B cell (primary cell): ENCODE measurements around the gene SHMT2. TPM values are rescaled to one million over a fixed set of nuclear protein-coding genes. Genes with fewer than 3 reads are reported as not detected.

Source experiments
- ATAC-seq: fragments of 200-7000 bp; cut with Tn5 transposase; one replicate; pipeline ENCODE4 v1.10.0; 2021; ENCODE audit warnings: low read depth, mild to moderate bottlenecking, moderate number of reproducible peaks, moderate library complexity
- CTCF ChIA-PET: fragments of 350-600 bp; sonication (Branson Sonifier 250); formaldehyde crosslinking; loops from one replicate; lab custom pipeline; 2021; ENCODE audit warnings: antibody characterized with exemption, inconsistent platforms; lab: Charles Lee
- POLR2A ChIA-PET: fragments of 350-600 bp; sonication (Branson Sonifier 250); formaldehyde crosslinking; loops from one replicate; lab custom pipeline; 2021; ENCODE audit warnings: antibody characterized with exemption; lab: Charles Lee
- DNase-seq: peaks from one replicate; pipeline ENCODE4 v3.0.0; 2013
- H2AFZ ChIP-seq: 2 replicates; pipeline ENCODE4 v1.6.1; 2012; ENCODE audit warnings: mild to moderate bottlenecking, low read depth, low read length; ENCODE audit not compliant: insufficient read depth, poor library complexity, severe bottlenecking
- H3K27ac ChIP-seq, 2 donors: 1 replicate in 1 of 2; 2 replicates in 1 of 2; pipeline ENCODE4 v1.5.1; 2012 to 2013; ENCODE audit warnings: low read length in 2 of 2, mild to moderate bottlenecking in 2 of 2, moderate library complexity in 1 of 2
- H3K27me3 ChIP-seq, 4 experiments: fragments of 200-600 bp in 1 of 4; sonication (generic) in 1 of 4; replicated peaks in 1 of 4; 1 replicate in 2 of 4; 2 replicates in 2 of 4; pipeline versions ENCODE4 v1.6.1 to v1.7.0; 2013 to 2016; ENCODE audit warnings: low read length in 3 of 4, mild to moderate bottlenecking in 2 of 4, mixed read lengths in 1 of 4, moderate library complexity in 1 of 4; ENCODE audit not compliant: insufficient read depth in 4 of 4, control insufficient read depth in 3 of 4; ENCODE audit errors: control extremely low read depth in 1 of 4
- H3K36me3 ChIP-seq, 2 experiments: replicated peaks in 1 of 2; 1 replicate in 1 of 2; 2 replicates in 1 of 2; pipeline versions ENCODE4 v1.6.1 to v1.7.1; 2013; ENCODE audit warnings: low read length in 1 of 2; ENCODE audit not compliant: insufficient read depth in 2 of 2, control insufficient read depth in 1 of 2; ENCODE audit errors: control extremely low read depth in 1 of 2, extremely low read depth in 1 of 2
- H3K4me1 ChIP-seq, 2 donors: fragments of 200-600 bp in 1 of 2; sonication (generic) in 1 of 2; 1 replicate in 1 of 2; 2 replicates in 1 of 2; pipeline versions ENCODE4 v1.5.1 to v1.6.1; 2013 to 2017; ENCODE audit warnings: low read length in 2 of 2; ENCODE audit not compliant: control insufficient read depth in 2 of 2, insufficient read depth in 2 of 2
- H3K4me2 ChIP-seq: replicated peaks from 2 replicates; pipeline ENCODE3; 2012; ENCODE audit warnings: mild to moderate bottlenecking, low read depth, low read length; ENCODE audit not compliant: poor library complexity, severe bottlenecking
- H3K4me3 ChIP-seq, 5 experiments: fragments of 200-600 bp in 1 of 5; sonication (generic) in 1 of 5; 1 replicate in 3 of 5; 2 replicates in 2 of 5; pipeline versions ENCODE4 v1.5.1 to v1.7.0; 2011 to 2016; ENCODE audit warnings: low read length in 4 of 5, mild to moderate bottlenecking in 4 of 5, low read depth in 2 of 5, control low read depth in 1 of 5, moderate library complexity in 1 of 5; ENCODE audit not compliant: insufficient read depth in 1 of 5; ENCODE audit errors: control extremely low read depth in 1 of 5, extremely low read depth in 1 of 5
- H3K79me2 ChIP-seq: fragments of 200-600 bp; sonication (generic); one replicate; pipeline ENCODE4 v1.6.0; 2016; ENCODE audit warnings: low read length; ENCODE audit not compliant: control insufficient read depth, insufficient read depth
- H3K9ac ChIP-seq: fragments of 200-600 bp; sonication (generic); 2 replicates; pipeline ENCODE4 v1.6.1; 2017; ENCODE audit warnings: mild to moderate bottlenecking, low read length, moderate library complexity
- H3K9me3 ChIP-seq, 3 donors: one replicate each; pipeline versions ENCODE4 v1.6.1 to v1.7.1; 2013; ENCODE audit warnings: low read length in 2 of 3; ENCODE audit not compliant: control insufficient read depth in 2 of 3, insufficient read depth in 1 of 3; ENCODE audit errors: control extremely low read depth in 1 of 3
- H4K20me1 ChIP-seq: 2 replicates; pipeline ENCODE4 v1.6.0; 2012; ENCODE audit warnings: mild to moderate bottlenecking, low read length; ENCODE audit not compliant: insufficient read depth, control insufficient read depth, poor library complexity, severe bottlenecking
- H3K27ac Mint-ChIP-seq: one replicate; pipeline ENCODE4 v1.8.0; 2021; ENCODE audit warnings: mixed read lengths
- H3K27me3 Mint-ChIP-seq: one replicate; pipeline ENCODE4 v1.8.0; 2021; ENCODE audit warnings: mixed read lengths
- H3K4me1 Mint-ChIP-seq: one replicate; pipeline ENCODE4 v1.8.0; 2021; ENCODE audit warnings: mixed read lengths
- H3K4me3 Mint-ChIP-seq: one replicate; pipeline ENCODE4 v1.8.0; 2021; ENCODE audit warnings: mixed read lengths
- H3K9me3 Mint-ChIP-seq: one replicate; pipeline ENCODE4 v1.8.0; 2022; ENCODE audit warnings: mixed read lengths; ENCODE audit not compliant: insufficient read depth
- EZH2 ChIP-seq: IDR thresholded peaks from 2 replicates; pipeline ENCODE4 v1.6.1; 2012; ENCODE audit warnings: borderline replicate concordance, low read depth, mild to moderate bottlenecking, moderate library complexity, low read length; ENCODE audit not compliant: insufficient read depth, poor library complexity, severe bottlenecking
- WGBS: methylation state at CpG from one replicate; pipeline ENCODE4 v1.1.5; 2013; ENCODE audit warnings: missing lambda C conversion rate; ENCODE audit not compliant: insufficient coverage; 5-methylcytosine and 5-hydroxymethylcytosine counted together
- intact Hi-C: fragments of 100-400 bp; cut with micrococcal nuclease; formaldehyde crosslinking; loops from one replicate; pipeline ENCODE4 v1.10.0; 2022
- polyA plus RNA-seq: library from polyadenylated mRNA; depleted of rRNA; stranded (reverse); fragments of >200 nt; gene quantifications from 2 replicates; pipeline ENCODE4 v1.2.3, GENCODE V29; 2012
- total RNA-seq, 2 donors: library from RNA; stranded (reverse); fragments of 120-200 nt in 1 of 2; gene quantifications; 1 replicate in 1 of 2; 2 replicates in 1 of 2; pipeline versions ENCODE4 v1.2.3 to v1.2.4, GENCODE V29; 2013 to 2022
- TF ChIP-seq, protein P1 (sequence below): fragments of 200-600 bp; IDR thresholded peaks from one replicate; pipeline ENCODE4 v1.8.0; 2022; ENCODE audit warnings: antibody characterized with exemption, mild to moderate bottlenecking

SHMT2 gene
- total and polyA plus RNA-seq, 2 donors (not counting 1 experiment from before 2014, with no cell fraction given): 166 to 236 TPM

- H3K4me1 Mint-ChIP-seq: peaks cover 92% of the 10 kb centered on the region
- intact Hi-C loops: loop anchor here (10.0 kb wide), 1 partner anchor 483 kb away; the partner anchor contains the start of gene PRIM1
- CTCF ChIA-PET: interaction anchor here (0.6 to 31.1 kb wide), 6 partner anchors 10 to 314 kb away, joined by 3 to 838 read pairs (median 5); partner anchors contain the start of genes NXPH4, SHMT2 and STAT6
- TF ChIP-seq, protein P1, sequence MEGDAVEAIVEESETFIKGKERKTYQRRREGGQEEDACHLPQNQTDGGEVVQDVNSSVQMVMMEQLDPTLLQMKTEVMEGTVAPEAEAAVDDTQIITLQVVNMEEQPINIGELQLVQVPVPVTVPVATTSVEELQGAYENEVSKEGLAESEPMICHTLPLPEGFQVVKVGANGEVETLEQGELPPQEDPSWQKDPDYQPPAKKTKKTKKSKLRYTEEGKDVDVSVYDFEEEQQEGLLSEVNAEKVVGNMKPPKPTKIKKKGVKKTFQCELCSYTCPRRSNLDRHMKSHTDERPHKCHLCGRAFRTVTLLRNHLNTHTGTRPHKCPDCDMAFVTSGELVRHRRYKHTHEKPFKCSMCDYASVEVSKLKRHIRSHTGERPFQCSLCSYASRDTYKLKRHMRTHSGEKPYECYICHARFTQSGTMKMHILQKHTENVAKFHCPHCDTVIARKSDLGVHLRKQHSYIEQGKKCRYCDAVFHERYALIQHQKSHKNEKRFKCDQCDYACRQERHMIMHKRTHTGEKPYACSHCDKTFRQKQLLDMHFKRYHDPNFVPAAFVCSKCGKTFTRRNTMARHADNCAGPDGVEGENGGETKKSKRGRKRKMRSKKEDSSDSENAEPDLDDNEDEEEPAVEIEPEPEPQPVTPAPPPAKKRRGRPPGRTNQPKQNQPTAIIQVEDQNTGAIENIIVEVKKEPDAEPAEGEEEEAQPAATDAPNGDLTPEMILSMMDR: no peak
- TF ChIP-seq EZH2: no peak
- WGBS: 4% methylated on average over 52 of the region's 63 CpGs
- ATAC-seq (no peak), DNase-seq (peak; percentile 65)
- Histone ChIP-seq H3K27me3 (peaks cover 0 to 62% (median 26%) of the 10 kb centered on the region in 4 experiments), H3K36me3 (peaks cover 0 to 13% of the 10 kb centered on the region in 2 experiments), H2AFZ (peak overlapping the region; percentile 78), H3K27ac (no peak overlapping the region), H3K9ac (peak overlapping the region; percentile 74), H4K20me1 (peaks cover 8% of the 10 kb centered on the region), H3K4me1 (peaks cover 90 to 99% of the 10 kb centered on the region in 2 donors), H3K4me3 (peak overlapping the region in 4 of 5 experiments; percentile 47 to 79 (median 76)), H3K9me3 (peaks cover 0 to 24% (median 0%) of the 10 kb centered on the region in 3 donors), H3K79me2 (peaks cover 12% of the 10 kb centered on the region), H3K4me2 (peak overlapping the region; percentile 95)
- no peaks in the 10 kb centered on the region for H3K9me3 Mint-ChIP-seq
- peak overlapping the region; percentile 80 for H3K27ac Mint-ChIP-seq
- H3K27me3 Mint-ChIP-seq: peaks cover 12% of the 10 kb centered on the region
- H3K4me3 Mint-ChIP-seq: peak overlapping the region; percentile 89
- POLR2A ChIA-PET: interaction anchor here (4.8 to 11.2 kb wide), 3 partner anchors 8 to 23 kb away, joined by 18 to 110 read pairs (median 89); partner anchors contain the start of genes NXPH4 and SHMT2
Observed at GRCh38 chr12:57237932-57238853, 8.7 kb downstream of the SHMT2 start.
